NT2/D1 (cell line): Measurements from ENCODE around the gene KRT3.
"Not testable (repeated sequence)": the region's sequence is repeated elsewhere in the genome, so short reads cannot be mapped to it uniquely, and the experiment has no call there.

Source experiments
- DNase-seq: peaks from one replicate; pipeline ENCODE4 v3.0.0-alpha.2; 2011; ENCODE audit warnings: low read depth, low spot score
- H3K27me3 ChIP-seq: 2 replicates; pipeline ENCODE4 v1.6.0; 2011; ENCODE audit warnings: mild to moderate bottlenecking; ENCODE audit not compliant: insufficient read length, insufficient read depth
- H3K36me3 ChIP-seq: 2 replicates; pipeline ENCODE4 v1.6.1; 2011; ENCODE audit warnings: mild to moderate bottlenecking, low read length, mixed read lengths; ENCODE audit not compliant: insufficient read depth, insufficient read length
- H3K4me1 ChIP-seq: 2 replicates; pipeline ENCODE4 v1.5.1; 2011; ENCODE audit not compliant: insufficient read depth, insufficient read length
- H3K4me3 ChIP-seq: 2 replicates; pipeline ENCODE4 v1.5.1; 2011; ENCODE audit warnings: low read depth; ENCODE audit not compliant: insufficient read length
- H3K9ac ChIP-seq: 2 replicates; pipeline ENCODE4 v1.6.0; 2011; ENCODE audit warnings: low read depth; ENCODE audit not compliant: insufficient read length
- H3K9me3 ChIP-seq: 2 replicates; pipeline ENCODE4 v1.5.1; 2011; ENCODE audit warnings: mild to moderate bottlenecking, low read length; ENCODE audit not compliant: insufficient read depth
- SUZ12 ChIP-seq: IDR thresholded peaks from 2 replicates; pipeline ENCODE4 v1.6.1; 2011; ENCODE audit not compliant: insufficient read length, insufficient read depth; ENCODE audit errors: extremely low read depth
- YY1 ChIP-seq: IDR thresholded peaks from 2 replicates; pipeline ENCODE4 v1.6.1; 2011; ENCODE audit not compliant: insufficient read length, insufficient read depth
- ZNF274 ChIP-seq: IDR thresholded peaks from 2 replicates; pipeline ENCODE4 v1.6.1; 2011; ENCODE audit warnings: mild to moderate bottlenecking, low read depth, low read length

Gene KRT3

GRCh38 chr12:52798671-52799504 is 3.0 kb upstream of the KRT3 start:
- no peaks in the 10 kb centered on the region for H3K9me3 ChIP-seq
- H3K36me3 ChIP-seq: no peaks in the 10 kb centered on the region
- TF ChIP-seq SUZ12 (no peak), ZNF274 (no peak)
- no peak for DNase-seq
- H3K4me1 ChIP-seq: peaks cover 13% of the 10 kb centered on the region
- H3K9ac ChIP-seq: no peak overlapping the region
- H3K4me3 ChIP-seq: no peak overlapping the region
- no peaks in the 10 kb centered on the region for H3K27me3 ChIP-seq

DNA sequence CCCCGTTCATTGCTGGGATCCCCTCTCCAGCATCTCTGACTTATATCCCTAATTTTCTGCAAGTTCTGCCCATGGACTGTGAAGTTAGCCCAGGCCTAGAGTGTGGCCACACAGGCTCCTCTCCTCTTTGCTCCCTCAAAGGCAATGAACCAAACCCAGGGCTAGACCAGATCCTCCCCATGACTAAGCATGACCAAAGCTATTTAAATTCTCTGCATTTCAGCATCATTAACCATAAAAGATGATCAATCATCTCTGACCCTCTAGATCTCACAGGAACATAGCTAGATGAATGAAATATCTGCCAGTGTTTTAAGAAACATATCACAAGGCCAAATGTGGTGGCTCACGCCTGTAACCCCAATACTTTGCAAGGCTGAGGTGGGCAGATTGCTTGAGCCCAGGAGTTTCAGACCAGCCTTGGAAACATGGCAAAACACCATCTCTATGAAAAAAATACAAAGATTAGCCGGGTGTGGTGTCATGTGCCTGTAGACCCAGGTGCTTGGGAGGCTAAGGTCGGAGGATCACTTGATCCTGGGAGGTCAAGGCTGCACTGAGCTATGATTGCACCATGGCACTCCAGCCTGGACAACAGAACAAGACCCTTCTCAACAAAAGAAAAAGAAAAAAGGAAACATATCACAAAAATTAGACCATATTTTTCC is 2.2 kb upstream of the KRT3 start:
- H3K9ac ChIP-seq: no peak overlapping the region
- H3K27me3 ChIP-seq: no peaks in the 10 kb centered on the region
- no peaks in the 10 kb centered on the region for H3K36me3 ChIP-seq
- no peak for DNase-seq
- H3K9me3 ChIP-seq: no peaks in the 10 kb centered on the region
- TF ChIP-seq SUZ12 (no peak), YY1 (no peak), ZNF274 (no peak)
- peaks cover 13% of the 10 kb centered on the region for H3K4me1 ChIP-seq
- no peak overlapping the region for H3K4me3 ChIP-seq

DNA sequence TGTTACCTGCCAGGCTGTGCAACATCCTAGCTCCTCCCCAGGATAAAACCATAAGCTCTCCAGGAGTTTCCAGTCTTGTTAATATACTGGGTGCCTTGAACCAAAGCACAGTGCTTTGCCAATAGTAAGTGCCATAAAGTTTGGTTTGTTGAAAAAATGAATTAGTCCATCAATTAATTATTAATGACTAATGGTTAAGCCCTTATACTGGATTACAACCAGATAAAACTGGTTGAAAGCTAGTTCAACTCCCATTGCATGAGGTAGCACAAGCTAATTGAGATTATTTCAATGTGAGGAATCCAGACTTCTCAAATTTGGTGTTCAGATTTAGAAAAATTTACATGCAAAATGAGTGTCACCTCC is 1.6 kb upstream of the KRT3 start:
- no peak for DNase-seq
- Histone ChIP-seq H3K36me3 (no peaks in the 10 kb centered on the region), H3K4me1 (peaks cover 13% of the 10 kb centered on the region), H3K27me3 (no peaks in the 10 kb centered on the region), H3K9ac (no peak overlapping the region), H3K9me3 (no peaks in the 10 kb centered on the region), H3K4me3 (no peak overlapping the region)
- TF ChIP-seq SUZ12 (no peak), YY1 (no peak), ZNF274 (no peak)

- Histone ChIP-seq H3K4me3 (no peak overlapping the region), H3K9me3 (no peaks in the 10 kb centered on the region), H3K4me1 (peaks cover 13% of the 10 kb centered on the region), H3K27me3 (no peaks in the 10 kb centered on the region), H3K9ac (no peak overlapping the region), H3K36me3 (no peaks in the 10 kb centered on the region)
- no peak for DNase-seq
- TF ChIP-seq SUZ12: no peak
- TF ChIP-seq ZNF274: no peak
- no peak for TF ChIP-seq YY1
Measured at GRCh38 chr12:52796839-52797528, 1.1 kb upstream of the KRT3 start.

- Histone ChIP-seq H3K9ac (no peak overlapping the region), H3K4me3 (no peak overlapping the region), H3K9me3 (no peaks in the 10 kb centered on the region), H3K4me1 (peaks cover 13% of the 10 kb centered on the region), H3K36me3 (no peaks in the 10 kb centered on the region), H3K27me3 (no peaks in the 10 kb centered on the region)
- DNase-seq: no peak
- no peak for TF ChIP-seq SUZ12
- no peak for TF ChIP-seq YY1
- TF ChIP-seq ZNF274: no peak
Measured at GRCh38 chr12:52796429-52796794, 495 bp upstream of the KRT3 start.

- not testable (repeated sequence) for H3K9me3 ChIP-seq
Measured at GRCh38 chr12:52795332-52795674, 614 bp downstream of the KRT3 start.

DNA sequence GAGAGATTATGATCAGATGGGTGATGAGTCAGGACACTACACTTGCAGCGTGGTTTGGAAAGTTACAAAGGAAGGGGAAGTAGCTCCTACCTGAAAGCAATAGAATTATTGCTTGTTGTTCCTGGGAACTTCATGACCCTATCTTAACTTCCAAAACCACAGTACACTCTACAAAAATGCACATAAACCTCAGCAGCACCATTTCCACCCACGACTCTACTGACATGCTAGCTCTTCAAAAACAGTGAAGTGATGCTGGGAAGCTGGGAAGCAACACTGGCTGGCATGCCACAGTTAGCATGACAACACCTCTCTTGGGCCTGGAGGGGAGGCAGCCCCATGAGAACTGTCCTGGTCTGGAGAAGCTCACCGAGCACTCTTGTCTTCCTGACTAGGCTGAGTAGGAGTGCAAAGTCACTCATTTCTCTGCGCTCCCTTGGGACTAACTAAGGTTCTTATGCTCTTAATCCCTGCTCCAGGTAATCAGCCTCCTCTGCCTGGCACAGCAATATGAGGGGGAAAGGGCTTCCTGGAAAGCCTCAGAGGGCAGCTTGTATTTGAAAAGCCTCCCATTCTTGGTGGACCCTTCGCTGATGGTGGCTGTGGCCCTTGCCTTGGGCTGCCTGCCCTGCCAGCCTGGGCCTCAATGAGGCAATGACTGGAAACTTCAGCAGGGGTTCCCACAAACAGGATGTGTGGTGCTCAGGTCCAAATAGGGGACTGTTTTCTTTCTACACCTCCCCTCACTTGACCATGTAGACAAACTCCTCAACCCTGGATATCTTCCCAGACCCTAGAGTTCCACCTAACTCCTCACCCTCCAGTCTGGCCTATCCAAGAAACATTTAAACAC is 1.2 kb downstream of the KRT3 start:
- no peaks in the 10 kb centered on the region for H3K9me3 ChIP-seq
- peaks cover 13% of the 10 kb centered on the region for H3K4me1 ChIP-seq
- no peak overlapping the region for H3K4me3 ChIP-seq
- DNase-seq: peak; percentile 33
- H3K9ac ChIP-seq: no peak overlapping the region
- TF ChIP-seq SUZ12 (no peak), YY1 (no peak), ZNF274 (no peak)
- H3K27me3 ChIP-seq: no peaks in the 10 kb centered on the region
- H3K36me3 ChIP-seq: no peaks in the 10 kb centered on the region

More at GRCh38 chr12:52795332-52795674, 614 bp downstream of the KRT3 start:
- not testable (repeated sequence) for H3K27me3 ChIP-seq, H3K36me3 ChIP-seq, H3K9ac ChIP-seq, H3K4me3 ChIP-seq, DNase-seq
- peaks cover 14% of the 10 kb centered on the region for H3K4me1 ChIP-seq
